Calu3 (cell line): ENCODE measurements around the gene PPP1R3C. TPM values are rescaled to one million over a fixed set of nuclear protein-coding genes. Genes with fewer than 3 reads are reported as not detected.

Experiments
- BruUV-seq: library from RNA; stranded (reverse); fragments of 400-500 nt; replicated peaks from 2 replicates; lab custom pipeline; 2021; lab: Mats Ljungman, UMichigan
- CTCF ChIA-PET: fragments of 300-600 bp; sonication (Branson Sonifier 250); formaldehyde crosslinking; loops from one replicate; lab custom pipeline; 2022; ENCODE audit warnings: antibody characterized with exemption; lab: Charles Lee
- DNase-seq: peaks from one replicate; pipeline ENCODE4 v3.0.0; 2022
- H3K27ac Mint-ChIP-seq: one replicate; pipeline ENCODE4 v1.8.0; 2022; ENCODE audit warnings: mixed read lengths; ENCODE audit not compliant: unreplicated experiment
- H3K27me3 Mint-ChIP-seq: one replicate; pipeline ENCODE4 v1.8.0; 2022; ENCODE audit warnings: mixed read lengths; ENCODE audit not compliant: unreplicated experiment
- H3K36me3 Mint-ChIP-seq: one replicate; pipeline ENCODE4 v1.8.0; 2022; ENCODE audit warnings: mild to moderate bottlenecking, moderate library complexity, mixed read lengths; ENCODE audit not compliant: insufficient read depth, unreplicated experiment
- H3K4me1 Mint-ChIP-seq: one replicate; pipeline ENCODE4 v1.8.0; 2022; ENCODE audit warnings: mild to moderate bottlenecking, low read depth, mixed read lengths; ENCODE audit not compliant: unreplicated experiment
- H3K4me3 Mint-ChIP-seq: one replicate; pipeline ENCODE4 v1.8.0; 2022; ENCODE audit warnings: mild to moderate bottlenecking, low read depth, moderate library complexity, mixed read lengths; ENCODE audit not compliant: unreplicated experiment
- H3K9me3 Mint-ChIP-seq: one replicate; pipeline ENCODE4 v1.8.0; 2022; ENCODE audit warnings: low read depth, mixed read lengths; ENCODE audit not compliant: unreplicated experiment
- intact Hi-C: fragments of 100-400 bp; cut with micrococcal nuclease; formaldehyde crosslinking; loops from one replicate; pipeline ENCODE4 v1.10.0; 2022; ENCODE audit not compliant: unreplicated experiment
- total RNA-seq: library from RNA; stranded (reverse); gene quantifications from 2 replicates; pipeline ENCODE4 v1.2.3, GENCODE V29; 2022
- TF ChIP-seq, protein P1 (sequence below): fragments of 200-600 bp; IDR thresholded peaks from one replicate; pipeline ENCODE4 v1.8.0; 2022; ENCODE audit warnings: antibody characterized with exemption; ENCODE audit not compliant: unreplicated experiment

Gene PPP1R3C
- total RNA-seq, 1 experiment from 2014 or later, result 5.5 TPM

DNA sequence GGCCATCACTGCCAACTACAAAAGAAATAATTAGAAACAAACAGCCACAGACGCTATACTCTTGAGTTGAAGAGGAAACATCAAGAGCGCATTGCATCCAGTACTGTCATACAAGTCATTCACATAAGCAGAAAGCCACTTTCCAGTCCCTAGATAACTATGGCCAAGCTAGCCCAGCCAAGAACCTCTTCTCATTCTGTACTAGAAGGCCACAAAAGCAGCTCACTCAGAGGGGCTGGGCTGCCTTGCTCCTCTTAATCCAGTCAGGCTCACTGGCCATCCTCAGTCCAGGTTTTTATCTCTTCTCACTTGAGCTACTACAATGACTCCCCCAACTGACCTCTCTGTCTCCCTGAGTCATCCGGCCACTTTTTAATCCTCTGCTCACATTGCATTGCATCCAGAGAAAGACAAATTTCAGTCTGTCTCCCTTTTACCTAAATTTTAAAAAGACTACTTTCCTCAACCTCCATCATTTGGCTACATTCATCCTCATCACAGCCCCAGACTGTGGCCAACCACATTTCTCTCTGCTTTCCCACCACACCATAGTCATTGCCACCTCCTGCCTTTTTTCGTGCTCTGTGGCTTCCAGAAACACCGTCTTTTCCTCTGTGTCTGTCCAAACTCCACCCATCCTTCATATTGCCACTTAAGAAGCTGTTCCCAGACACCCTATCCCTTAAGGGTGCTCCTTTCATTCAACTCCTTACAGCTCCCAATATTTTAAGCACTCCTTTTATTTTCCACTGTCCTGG, 25.0 kb downstream of the PPP1R3C start:
- TF ChIP-seq, protein P1, sequence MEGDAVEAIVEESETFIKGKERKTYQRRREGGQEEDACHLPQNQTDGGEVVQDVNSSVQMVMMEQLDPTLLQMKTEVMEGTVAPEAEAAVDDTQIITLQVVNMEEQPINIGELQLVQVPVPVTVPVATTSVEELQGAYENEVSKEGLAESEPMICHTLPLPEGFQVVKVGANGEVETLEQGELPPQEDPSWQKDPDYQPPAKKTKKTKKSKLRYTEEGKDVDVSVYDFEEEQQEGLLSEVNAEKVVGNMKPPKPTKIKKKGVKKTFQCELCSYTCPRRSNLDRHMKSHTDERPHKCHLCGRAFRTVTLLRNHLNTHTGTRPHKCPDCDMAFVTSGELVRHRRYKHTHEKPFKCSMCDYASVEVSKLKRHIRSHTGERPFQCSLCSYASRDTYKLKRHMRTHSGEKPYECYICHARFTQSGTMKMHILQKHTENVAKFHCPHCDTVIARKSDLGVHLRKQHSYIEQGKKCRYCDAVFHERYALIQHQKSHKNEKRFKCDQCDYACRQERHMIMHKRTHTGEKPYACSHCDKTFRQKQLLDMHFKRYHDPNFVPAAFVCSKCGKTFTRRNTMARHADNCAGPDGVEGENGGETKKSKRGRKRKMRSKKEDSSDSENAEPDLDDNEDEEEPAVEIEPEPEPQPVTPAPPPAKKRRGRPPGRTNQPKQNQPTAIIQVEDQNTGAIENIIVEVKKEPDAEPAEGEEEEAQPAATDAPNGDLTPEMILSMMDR, result no peak
- intact Hi-C loops, result no loop called here
- Mint-ChIP-seq H3K36me3 (peaks cover 5% of the 10 kb centered on the region), H3K4me1 (peaks cover 20% of the 10 kb centered on the region), H3K9me3 (no peaks in the 10 kb centered on the region), H3K27me3 (no peaks in the 10 kb centered on the region), H3K4me3 (no peak overlapping the region), H3K27ac (no peak overlapping the region)
- CTCF ChIA-PET, result interaction anchor here (1.7 kb wide), 1 partner anchor 11 kb away, joined by 5 read pairs; no protein-coding TSS in a partner anchor
- no peak for DNase-seq
- no TSS peak for BruUV-seq

DNA sequence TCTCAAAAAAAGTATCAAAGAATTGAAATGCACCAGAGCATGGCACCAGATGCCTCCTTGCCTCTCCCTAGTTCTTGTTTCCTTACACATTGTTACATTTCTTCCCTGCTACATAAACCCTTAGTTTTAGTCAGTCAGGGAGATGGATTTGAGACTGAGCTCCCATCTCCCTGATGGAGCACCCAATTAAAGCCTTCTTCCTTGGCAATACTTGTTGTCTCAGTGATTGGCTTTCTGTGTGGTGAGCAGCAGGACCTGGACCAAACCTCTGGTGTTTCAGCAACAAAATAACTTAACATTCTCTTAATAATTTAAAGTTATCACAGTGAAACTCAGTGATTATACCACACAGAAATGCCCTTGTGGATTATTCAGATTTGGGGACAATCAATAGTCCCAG, 26.9 kb downstream of the PPP1R3C start:
- BruUV-seq, result no TSS peak
- Mint-ChIP-seq H3K9me3 (peaks cover 2% of the 10 kb centered on the region), H3K27me3 (no peaks in the 10 kb centered on the region), H3K4me3 (no peak overlapping the region), H3K36me3 (peaks cover 5% of the 10 kb centered on the region), H3K4me1 (peaks cover 29% of the 10 kb centered on the region), H3K27ac (peak overlapping the region; percentile 93)
- intact Hi-C loops, result loop anchor here (2.0 kb wide), 1 partner anchor 49 kb away; no protein-coding TSS in a partner anchor
- DNase-seq, result no peak
- CTCF ChIA-PET, result no interaction called here
- TF ChIP-seq, protein P1, result no peak

DNA sequence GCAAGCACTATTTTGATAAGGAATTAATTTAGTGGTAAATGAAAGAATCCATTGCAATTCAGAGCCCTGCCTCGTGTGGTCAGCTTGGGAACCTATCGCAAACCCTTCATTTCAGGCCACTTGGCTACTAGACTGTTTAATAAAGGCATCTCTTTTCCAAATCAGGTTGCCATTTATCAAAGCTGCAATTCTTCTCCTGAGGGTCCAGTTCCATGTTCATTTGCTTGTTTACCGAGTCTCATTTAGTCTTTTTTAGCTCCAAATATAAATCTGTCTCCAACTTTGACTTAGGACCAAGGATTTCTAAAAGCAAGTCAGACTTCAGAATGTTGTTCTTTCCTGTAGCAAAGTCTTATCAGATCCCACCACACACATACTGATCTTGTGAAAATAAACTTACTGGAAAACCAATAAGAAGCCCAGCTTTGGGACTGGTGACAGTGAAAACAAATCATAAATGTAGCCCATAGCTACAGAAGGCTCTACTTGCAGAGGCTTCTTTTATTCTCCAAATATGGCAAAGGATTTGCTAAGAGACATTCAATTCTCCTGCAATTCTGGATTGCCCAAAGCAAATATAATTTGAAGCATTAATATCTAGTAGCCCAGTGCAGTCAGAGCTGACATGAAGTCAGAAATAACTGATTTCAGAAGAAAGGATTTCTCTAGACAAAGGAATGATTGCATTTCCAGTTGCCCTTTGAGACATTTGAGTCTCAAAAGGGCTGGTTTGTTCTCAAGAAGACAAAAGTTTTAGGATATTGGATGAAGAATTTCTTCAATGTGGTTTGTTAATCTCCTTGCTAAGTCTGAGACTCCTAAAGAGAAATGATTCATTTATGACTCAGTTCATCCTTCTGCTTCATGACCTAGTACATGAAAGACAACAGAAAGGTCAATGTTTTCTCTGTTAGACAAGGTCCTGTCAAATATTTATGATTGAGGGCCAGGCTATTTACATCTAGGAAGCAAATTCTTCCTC, 28.0 kb downstream of the PPP1R3C start:
- peak overlapping the region; percentile 93 for H3K27ac Mint-ChIP-seq

More for the DNA sequence above, 28.0 kb downstream of the PPP1R3C start:
- DNase-seq, result no peak
- BruUV-seq, result no TSS peak
- Mint-ChIP-seq H3K9me3 (peaks cover 2% of the 10 kb centered on the region), H3K4me1 (peaks cover 35% of the 10 kb centered on the region), H3K4me3 (peak overlapping the region; percentile 46), H3K36me3 (peaks cover 5% of the 10 kb centered on the region), H3K27me3 (no peaks in the 10 kb centered on the region)
- TF ChIP-seq, protein P1, result no peak
- CTCF ChIA-PET, result interaction anchor here (0.8 to 1.6 kb wide), 5 partner anchors 9 to 28 kb away, joined by 3 to 6 read pairs (median 4); partner anchors contain the start of gene PPP1R3C
- intact Hi-C loops, result loop anchor here (2.0 kb wide), 1 partner anchor 48 kb away; no protein-coding TSS in a partner anchor
